GM19395 (cell line): ENCODE data around the gene RPTOR.

Source experiments
- ATAC-seq: cut with Tn5 transposase; IDR thresholded peaks from one replicate; pipeline ENCODE4 v1.9.1; 2021; ENCODE audit warnings: mild to moderate bottlenecking, moderate library complexity; ENCODE audit not compliant: unreplicated experiment

The RPTOR gene

GRCh38 chr17:80965606-80966005 is 421.0 kb downstream of the RPTOR start:
- no peak for ATAC-seq

DNA sequence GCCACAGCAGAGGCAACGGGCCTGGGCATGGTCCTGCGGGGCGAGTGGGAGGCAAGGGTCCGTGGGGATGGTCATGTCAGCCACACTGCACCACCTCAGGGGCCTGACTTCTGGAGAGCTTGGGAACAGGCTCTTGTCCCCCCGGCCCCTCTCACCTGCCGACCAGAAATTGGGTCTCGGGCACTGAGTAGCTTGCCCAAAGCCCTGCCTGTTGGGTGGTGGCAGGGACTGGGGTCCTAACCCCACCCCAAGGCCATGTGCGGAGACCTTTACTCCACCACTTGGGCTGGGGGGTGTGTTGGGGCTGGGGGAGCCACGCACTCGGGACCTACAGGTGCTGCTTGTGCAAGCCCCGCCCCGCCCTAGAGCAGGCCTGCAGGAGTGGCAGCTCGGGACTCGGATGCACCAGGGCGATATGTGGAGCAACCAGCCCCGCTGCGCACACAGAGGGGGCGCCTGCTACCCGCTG is 422.8 kb downstream of the RPTOR start:
- no peak for ATAC-seq

DNA sequence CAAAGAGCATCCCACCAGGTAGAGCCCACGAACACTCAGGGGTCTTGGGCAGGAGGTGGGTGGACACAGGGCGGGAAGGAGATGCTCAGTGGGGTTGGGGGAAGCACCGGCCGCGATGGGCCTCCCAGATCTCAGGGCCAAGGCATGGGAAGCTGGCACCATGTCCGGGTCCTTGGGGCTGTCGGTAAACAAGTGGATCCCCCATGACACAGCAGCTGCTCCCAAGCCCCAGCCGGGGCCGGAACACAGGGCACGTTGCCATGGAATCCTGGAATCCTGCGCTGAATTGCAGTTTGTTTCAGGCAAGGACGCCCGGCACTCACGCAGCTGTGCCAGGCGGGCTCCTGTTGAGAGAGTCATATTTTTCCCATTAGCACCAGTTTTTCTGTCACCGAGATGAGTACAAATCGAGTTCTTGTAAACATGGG is 424.0 kb downstream of the RPTOR start:
- ATAC-seq: no peak

DNA sequence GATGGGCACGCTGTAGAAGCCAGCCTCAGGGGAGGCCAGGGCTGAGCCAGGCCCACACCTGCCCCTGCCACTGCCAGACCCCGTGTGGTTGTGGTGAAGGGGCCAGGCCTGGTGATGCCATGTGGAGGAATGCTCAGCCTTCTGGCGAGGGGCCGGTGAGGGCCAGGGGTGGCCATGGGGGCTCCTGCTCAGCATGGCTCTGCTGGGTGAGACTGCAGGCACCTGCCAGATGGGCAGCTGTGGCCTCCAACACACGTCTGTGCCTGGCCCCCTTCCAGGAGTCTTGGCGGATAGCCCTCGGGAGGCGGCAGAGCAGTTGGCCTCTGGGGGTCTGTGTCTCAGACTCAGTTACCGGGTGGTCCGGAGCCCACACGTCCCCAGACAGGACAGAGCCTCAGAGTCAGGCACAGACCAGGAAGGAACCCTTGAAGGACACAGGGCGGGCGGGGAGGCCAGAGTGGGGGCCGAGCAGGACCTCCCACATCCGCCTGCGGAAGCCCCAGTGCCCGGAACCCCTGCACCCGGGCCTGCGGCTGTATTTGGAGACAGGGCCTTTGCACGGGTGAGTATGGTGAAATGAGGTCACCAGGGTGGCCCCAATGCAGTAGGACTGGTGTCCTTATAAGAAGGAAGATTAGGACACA is 424.5 kb downstream of the RPTOR start:
- no peak for ATAC-seq

DNA sequence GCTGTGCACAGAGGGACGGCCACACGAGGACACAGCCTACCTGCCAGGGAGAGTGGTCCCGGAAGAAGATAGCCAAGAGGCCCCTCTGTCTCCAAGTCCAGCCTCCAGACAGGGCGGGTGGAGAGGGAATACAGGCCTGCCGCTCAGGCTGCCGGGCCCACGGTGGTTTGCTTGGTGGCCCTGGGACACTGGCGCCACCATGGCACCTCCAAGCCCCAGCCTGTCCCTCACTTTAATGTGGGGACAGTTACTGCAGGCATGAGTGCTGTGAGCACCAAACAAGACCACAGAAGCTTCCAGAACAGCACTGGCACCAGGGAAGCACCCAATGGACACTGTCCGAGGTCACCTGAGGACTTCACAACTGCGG is 425.0 kb downstream of the RPTOR start:
- ATAC-seq: no peak

GRCh38 chr17:80970044-80970761 is 425.6 kb downstream of the RPTOR start:
- ATAC-seq: no peak

- ATAC-seq: no peak
Measured at GRCh38 chr17:80970762-80971703, 426.4 kb downstream of the RPTOR start.

- ATAC-seq: no peak
Measured at GRCh38 chr17:80971704-80972304, 427.2 kb downstream of the RPTOR start.

DNA sequence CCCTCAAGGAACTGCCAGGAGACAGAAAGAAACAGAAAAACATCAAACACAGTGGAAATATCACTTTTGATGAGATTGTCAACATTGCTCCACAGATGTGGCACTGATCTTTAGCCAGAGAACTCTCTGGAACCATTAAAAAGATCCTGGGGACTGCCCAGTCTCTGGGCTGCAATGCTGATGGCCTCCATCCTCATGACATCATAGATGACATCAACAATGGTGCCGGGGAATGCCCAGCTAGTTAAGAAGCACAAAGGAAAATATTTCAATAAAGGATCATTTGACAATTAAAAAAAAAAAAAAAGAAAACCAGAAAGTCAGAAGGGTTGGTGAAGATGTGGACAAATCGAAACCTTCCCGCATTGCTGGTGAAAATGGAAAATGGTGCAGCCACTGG is 432.1 kb downstream of the RPTOR start:
- no peak for ATAC-seq

DNA sequence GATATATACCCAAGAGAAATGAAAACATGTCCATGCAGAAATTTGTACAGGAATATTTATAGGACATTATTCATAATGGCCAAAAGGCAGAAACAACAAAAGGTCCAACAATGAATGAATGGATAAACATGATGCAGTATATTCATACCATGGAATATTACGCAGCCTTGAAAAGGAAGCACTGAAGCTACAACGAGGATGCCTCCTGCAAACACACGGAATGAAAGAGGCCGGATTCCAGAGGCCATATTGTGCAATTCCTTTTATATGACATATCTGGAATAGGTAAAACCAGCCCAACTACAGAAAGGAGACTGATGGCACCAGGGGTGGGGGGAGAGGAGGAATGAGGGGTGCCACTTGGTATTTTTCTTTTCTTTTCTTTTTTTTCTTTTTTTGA is 432.5 kb downstream of the RPTOR start:
- ATAC-seq: no peak

- ATAC-seq: no peak
Measured at GRCh38 chr17:80978499-80979497, 434.2 kb downstream of the RPTOR start.

GRCh38 chr17:80979547-80980378 is 435.1 kb downstream of the RPTOR start:
- no peak for ATAC-seq

GRCh38 chr17:80980397-80981061 is 435.9 kb downstream of the RPTOR start:
- ATAC-seq: no peak

- ATAC-seq: no peak
Measured at GRCh38 chr17:80981062-80981902, 436.6 kb downstream of the RPTOR start.

DNA sequence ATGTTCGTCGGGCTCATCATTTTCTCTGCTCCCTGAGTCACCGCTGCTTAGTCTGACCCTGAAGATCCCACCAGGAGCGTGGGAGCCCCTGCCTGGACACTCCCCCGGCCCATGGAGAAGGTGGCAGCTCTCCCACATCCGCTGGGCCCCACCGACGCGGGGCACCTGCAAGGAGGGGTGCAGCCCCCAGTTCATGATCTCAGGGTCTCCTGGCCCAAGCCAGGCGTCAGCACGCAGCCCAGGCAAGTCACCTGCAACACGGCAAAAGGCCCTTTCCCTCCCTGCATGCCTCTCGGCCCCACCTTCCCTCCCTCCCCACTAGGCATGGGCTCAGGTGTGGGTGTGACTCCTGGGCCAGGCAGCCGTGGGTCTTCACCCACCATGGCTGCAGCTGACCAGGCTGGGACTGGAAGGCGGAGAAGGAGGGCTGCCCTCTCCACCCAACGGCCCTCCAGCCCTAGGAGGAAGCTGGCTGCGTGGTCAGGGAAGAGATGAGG is 437.3 kb downstream of the RPTOR start:
- ATAC-seq: no peak

GRCh38 chr17:80982426-80982974 is 437.9 kb downstream of the RPTOR start:
- ATAC-seq: no peak

GRCh38 chr17:80983545-80983944 is 438.9 kb downstream of the RPTOR start:
- no peak for ATAC-seq
